ACHN (cell line): Measurements from ENCODE around the gene OR52N2.

Experiments
- DNase-seq: peaks from one replicate; pipeline ENCODE4 v3.0.0-alpha.2; 2015
- in situ Hi-C: cut with HindIII; loops from 2 replicates; pipeline ENCODE4 v1.10.0; 2017; ENCODE audit warnings: low sequenced_read_pairs, low pct_ligation_motif_present, low pct_unique_long_range_greater_than_20kb

OR52N2 gene

DNA sequence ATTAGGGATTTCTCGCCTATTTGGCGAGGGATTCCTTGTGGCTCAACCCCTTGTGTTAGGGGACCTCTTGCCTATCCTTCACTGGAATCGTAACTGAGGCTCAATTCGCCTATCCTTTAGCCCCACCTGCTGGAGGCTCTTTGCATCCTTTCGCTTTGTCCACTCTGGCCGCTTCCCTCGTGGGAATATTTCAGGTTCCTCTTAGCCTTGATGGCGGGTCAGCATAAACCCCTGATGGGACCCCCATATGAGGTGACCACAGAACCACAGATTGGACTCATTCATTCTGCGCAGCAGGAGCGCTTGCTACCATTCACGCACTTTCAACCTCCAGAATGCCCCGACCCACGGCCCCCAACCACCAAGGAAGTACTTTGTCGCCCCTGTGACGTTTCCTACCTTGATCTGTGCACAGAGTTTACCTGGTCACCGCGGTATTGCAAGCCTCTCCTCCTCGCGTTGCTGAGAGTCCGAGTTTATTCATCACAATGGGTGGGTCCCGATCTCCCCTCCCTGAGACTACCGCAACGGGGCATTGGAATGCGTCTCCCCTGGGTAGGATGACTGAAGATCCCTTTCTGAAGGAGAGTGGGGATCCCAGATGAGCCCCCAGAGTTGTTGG is at the start of gene OR52N2:
Gene OR52N2, plus strand, starts transcription at position 425 of the 622 bp plus-strand sequence. CDS start 11,412 bp downstream, outside the sequence.
- in situ Hi-C loops = no loop called here
- DNase-seq = peak; percentile 71

DNA sequence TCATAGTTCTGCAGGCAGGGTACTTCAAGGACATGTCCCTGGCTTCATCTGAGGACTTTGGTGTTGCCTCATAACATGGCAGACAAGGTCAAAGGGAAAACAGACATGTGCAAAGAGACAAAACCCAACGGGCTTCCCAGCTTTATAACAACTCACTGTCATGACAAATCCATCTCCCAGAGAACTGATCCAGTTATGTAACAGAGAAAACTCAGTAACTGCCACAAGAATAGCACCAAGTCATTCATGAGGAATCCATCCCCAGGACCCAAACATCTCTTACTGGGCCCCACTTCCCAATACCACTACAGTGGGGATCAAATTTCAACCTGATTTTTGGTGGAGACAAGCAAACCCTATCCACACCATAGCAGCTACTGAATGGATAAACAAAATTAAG is 41.7 kb upstream of the OR52N2 start:
- no peak for DNase-seq
- in situ Hi-C loops = no loop called here

DNA sequence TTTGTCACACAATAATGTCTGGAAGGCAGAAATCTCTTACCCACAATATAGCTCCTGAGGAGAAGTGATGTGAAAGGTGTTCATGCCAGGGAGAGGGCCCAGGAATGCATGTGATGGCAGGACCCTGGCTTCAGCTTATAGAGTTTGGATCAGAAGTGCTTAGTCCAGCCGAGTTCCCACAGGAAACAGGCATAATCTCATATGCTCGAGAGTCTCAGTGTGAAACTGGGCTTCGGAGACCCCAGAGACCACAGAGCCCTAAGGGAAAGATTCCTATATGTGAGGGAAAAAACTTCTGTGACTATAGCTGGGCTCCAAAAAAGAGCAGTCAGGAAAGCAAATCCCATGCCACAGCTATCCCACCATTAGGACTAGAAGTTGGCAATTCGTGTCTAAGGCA is 25.5 kb upstream of the OR52N2 start, which contains the start of gene OR52N5:
Gene OR52N5, minus strand, starts transcription at position 101 of the 400 bp plus-strand sequence. CDS start 4,721 bp downstream, outside the sequence.
- in situ Hi-C loops = no loop called here
- no peak for DNase-seq

DNA sequence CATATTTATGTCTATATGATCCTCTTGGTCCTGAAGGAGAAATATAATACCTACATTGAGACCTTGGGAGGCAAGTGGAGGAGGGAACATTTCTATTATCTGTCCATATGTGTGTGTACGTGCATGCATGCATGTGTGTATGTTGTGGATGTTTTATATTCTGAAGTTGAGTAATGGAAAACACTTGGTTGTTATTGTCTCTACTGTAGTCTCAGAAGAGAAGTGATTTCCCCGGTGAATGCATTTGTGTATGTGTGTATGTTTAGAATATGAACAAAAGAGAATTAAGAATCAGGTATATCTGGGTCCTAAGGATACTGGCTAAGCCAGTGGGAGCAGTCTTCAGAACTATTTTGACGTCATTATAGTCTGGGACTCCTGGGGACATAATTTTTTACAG is 17.6 kb upstream of the OR52N2 start, which contains the start of gene OR52N1:
Gene OR52N1, minus strand, starts transcription at position 101 of the 400 bp plus-strand sequence. CDS start 2,449 bp downstream, outside the sequence.
- in situ Hi-C loops = no loop called here
- DNase-seq = no peak

DNA sequence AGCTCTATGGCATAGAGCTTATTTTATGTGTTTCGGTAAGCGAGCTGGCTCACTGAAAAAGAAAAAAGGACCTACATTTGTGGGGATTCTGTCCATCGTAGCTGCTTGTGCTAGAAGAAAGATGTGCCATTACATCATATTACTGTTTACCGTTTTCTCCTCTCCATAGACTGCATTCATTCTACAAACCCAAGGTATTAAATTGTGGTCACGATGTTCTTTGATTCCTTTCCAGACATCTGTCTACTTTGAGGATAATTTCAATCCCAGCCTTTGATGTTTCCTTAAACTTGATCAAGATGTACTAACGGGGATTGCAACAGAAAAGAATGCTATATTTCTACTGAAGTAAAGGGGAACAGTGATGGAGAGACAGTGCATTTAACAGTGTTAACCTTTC is 12.2 kb upstream of the OR52N2 start:
- in situ Hi-C loops = no loop called here
- no peak for DNase-seq

DNA sequence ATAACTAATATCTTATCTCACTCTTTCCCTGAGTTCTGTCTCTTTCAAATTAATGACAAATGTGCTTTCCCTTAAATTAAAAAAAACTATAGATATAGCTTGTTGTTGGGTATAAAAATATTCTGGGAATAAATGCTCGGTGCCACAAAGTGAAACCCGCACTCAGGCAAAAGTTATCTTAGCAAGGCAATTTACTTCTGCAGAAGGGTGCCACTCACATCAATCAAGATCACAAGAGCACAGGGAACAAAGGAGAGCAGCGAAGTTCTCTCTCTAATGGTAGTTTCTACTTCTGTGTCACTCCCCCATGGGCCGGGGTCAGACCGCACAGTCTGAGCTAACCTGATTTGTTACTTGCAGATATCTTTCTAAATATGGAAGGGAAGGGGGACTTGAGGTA is 4.7 kb upstream of the OR52N2 start:
- in situ Hi-C loops = no loop called here
- DNase-seq = no peak

DNA sequence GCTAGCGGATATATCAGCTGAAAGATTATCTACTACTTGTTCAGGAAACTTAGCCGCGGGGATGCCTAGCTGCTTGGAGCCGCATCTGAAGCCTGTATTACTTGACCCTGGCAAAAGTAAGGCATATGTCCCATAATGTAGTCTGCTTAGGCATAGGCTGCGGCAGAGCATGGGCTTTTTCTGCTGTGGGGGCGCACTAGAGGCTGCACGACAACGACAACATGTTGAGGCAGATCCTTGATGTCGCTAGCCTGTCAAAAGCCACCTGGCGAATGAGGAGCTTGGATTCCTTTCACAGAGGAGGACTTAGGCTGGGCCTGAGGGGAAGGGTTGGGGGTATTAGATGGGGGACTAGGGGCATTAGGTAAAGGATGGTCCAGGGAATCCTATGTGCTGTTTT is 1.1 kb upstream of the OR52N2 start:
- in situ Hi-C loops = no loop called here

DNA sequence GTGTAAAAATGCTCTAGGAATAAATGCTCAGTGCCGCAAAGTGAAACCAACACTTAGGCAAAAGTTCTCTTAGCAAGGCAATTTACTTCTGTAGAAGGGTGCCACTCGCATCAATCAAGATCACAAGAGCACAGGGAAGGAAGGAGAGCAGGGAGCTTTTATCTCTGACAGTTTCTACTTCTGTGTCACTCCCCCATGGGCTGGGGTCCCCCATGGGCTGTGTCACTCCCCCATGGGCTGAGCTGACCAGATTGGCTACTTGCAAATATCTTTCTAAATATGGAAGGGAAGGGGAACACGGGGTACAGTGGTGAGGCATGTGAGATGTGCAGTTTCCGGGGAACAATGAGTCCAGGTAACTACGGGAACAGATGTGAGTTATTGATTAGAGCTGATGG is 397 bp downstream of the OR52N2 start:
- DNase-seq = peak; percentile 8
- in situ Hi-C loops = no loop called here

More for the DNA sequence above, 1.1 kb upstream of the OR52N2 start:
- DNase-seq = no peak

DNA sequence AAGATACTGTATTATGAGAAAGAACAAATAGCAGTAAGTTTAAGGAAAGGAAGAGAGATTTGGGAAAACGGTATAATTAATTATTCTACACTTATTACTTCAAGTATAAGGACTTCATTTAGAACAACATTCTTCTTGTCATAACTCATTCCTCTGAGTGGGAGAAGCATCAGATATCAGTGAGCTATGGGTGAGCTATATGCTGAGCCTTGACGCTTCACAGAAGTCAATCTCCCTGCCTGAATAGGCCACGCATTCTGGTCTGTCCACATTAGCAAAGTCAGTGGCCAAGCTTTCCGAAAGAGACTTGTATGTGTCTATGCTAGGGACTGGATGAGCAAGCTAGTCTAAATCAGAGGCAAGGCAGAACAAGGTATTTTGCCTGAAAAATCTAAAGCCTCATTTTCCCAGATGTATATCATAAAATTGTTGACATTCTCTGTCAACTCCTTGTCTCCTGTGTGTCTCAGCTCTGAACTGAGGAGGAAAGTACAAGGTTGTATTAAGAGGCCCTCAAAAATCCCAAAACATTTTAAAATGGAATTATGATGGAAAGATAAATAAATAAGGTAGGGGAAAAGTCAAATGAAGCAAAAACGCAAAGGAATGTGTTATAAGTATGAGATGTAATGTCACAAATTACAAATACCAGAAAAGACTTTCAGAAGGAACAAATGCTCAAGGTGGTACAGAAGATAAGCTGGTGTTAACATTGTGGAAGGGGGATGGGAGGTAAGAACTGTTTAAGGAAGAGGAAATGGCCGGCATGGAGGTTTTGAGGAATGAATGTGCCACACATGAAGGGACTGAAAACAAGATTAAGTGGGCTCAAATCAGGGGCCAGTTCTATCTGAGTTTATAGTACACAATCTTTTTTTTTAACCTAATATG is 1.4 kb downstream of the OR52N2 start:
- DNase-seq = no peak
- in situ Hi-C loops = no loop called here

DNA sequence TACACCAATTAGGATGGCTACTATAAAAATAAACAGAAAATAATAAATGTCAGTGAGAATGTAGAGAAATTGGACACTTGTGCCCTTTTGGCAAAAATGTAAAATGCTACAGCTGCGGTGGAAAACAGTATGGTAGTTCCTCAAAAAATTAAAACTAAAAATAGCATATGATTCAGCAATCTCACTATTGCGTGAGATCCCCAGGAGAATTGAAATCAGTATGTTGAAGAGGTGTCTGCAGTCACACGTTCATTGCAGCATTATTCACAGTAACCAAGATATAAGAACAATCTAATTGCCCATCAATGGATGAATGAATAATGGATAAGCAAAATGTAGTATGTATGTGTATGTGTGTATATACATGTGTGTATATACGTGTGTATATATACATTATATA is 6.8 kb downstream of the OR52N2 start:
- DNase-seq = no peak
- in situ Hi-C loops = no loop called here

DNA sequence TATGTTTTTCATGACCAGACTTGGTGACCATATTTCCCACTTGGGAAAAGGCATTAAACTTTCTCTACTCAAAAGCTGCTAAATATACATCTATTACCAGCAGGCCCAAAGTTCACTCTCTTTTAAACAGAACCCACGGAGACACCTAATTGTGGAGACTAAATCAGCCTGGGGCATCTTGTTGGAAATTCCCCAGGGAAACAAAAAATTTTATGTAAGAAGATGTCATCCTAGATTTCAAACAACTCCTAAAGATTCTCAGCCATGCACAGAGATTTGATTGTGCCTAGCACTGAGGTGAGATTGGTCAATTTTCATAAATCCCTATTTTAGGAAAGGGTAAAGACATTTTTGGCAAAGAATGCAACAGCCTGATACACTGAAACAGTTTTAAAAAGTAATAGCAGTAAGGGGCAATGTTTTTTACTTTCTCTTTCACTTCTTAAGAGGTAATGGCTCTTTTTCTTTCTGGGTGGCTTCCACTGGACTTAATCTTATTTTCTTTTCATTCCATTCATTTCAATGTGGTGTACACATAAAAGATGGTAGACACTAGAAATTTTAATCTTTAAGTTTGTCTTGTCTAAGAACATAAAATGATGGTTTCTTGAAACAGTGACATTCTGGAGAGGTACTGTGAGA is 9.6 kb downstream of the OR52N2 start:
- in situ Hi-C loops = no loop called here
- peak; percentile 20 for DNase-seq

DNA sequence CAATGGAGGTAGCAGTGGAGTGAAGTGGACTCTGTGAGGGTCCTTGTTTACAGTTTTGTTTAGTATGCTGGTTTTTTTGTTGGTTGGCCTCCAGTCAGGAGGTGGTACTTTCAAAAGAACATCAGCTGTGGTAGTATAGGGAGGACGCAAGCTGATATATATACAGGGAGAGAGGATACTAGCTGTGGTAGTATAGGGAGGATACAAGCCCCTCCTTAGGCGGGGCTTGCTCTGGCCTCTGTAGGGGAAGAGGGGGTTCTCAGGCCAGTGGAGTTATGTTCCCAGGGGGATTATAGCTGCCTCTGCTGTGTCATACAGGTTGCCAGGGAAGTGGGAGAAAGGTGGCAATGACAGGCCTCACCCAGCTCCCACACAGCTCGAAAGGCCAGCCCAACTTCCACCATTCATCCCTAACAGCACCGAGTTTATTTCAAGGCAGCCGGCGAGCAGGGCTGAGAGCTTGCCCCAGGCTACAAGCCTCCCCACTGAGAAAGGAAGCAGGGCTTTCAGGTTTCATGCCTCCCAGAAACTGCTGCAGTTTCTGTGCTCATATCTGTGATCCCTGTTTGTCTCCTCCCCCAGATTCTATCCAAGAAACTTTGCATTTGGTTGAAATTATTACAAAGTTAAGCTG is 22.6 kb downstream of the OR52N2 start:
- in situ Hi-C loops = no loop called here
- no peak for DNase-seq

DNA sequence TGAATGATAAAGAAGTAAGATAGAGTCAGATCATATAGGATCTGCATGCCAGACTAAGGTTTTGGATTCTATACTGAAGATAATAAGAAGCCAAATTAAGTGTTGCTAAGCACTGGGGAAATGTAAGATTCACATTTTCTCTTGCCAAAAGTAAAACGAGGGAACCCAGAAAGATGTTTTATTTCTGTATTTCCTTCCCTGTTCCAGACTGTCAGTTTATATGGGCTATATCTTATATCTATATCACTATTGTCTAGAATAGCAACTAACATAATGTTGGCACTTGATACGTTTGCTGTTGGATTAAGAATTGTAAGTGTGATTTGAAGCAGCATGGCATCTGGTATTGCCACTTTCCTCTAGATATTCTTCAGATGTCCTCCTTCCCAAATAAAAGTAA is 24.7 kb downstream of the OR52N2 start:
- in situ Hi-C loops = no loop called here
- no peak for DNase-seq

DNA sequence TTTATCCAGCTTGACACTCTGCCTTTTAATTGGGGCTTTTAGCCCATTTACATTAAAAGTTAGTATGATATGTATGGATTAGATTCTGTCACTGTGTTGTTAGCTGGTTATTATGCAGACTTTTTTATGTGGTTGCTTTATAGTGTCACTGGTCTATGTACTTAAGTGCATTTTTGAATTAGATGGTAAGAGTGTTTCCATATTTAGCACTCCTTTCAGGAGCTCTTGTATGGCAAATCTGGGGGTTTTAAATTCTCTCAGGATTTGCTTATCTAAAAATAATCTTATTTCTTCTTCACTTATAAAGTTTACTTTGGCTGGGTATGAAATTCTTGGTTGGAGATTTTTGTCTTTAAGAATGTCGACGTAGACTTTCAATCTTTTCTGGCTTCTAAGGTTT is 29.0 kb downstream of the OR52N2 start:
- no peak for DNase-seq
- in situ Hi-C loops = no loop called here

DNA sequence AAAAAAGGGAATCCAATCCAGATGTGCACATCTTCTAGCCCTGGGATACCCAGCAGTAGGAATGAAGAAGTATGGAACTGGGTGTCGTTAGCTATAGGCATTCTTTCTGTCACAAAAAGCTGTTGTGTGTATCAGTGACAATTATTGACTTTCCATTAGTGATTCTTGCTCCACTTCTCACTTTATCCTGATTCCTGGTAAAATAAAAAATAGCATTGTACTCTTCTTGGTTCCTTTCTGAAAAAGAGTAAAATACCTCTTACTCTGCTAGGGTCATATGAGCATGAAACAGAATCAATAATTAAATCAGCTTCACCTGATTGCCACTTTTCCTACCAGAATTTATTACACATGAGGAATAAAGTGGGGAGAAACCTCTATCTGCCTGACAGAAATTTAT is 33.1 kb downstream of the OR52N2 start, which contains the start of gene OR52E6:
Gene OR52E6, minus strand, starts transcription at position 101 of the 400 bp plus-strand sequence. Its CDS starts 0 bp downstream, at position 101.
- DNase-seq = no peak
- in situ Hi-C loops = no loop called here

DNA sequence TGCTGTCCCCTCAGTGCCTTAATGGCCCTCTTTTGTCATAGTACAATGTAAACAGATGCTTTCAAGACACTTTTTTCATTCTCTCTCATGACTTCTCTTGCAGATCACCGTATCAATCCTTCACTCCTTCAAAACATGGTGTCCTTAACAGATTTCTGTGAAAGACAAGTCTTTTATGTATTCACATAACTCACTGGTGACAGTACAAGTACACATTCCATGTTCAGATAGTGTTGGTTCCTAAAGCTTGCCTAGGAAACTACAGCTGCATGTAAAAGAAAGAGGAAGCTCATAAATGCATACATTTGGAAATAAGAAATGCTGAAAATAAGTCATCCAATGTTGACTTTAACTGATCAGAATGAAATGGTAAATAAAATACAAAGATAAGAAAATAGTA is 38.0 kb downstream of the OR52N2 start:
- in situ Hi-C loops = no loop called here
- DNase-seq = no peak

DNA sequence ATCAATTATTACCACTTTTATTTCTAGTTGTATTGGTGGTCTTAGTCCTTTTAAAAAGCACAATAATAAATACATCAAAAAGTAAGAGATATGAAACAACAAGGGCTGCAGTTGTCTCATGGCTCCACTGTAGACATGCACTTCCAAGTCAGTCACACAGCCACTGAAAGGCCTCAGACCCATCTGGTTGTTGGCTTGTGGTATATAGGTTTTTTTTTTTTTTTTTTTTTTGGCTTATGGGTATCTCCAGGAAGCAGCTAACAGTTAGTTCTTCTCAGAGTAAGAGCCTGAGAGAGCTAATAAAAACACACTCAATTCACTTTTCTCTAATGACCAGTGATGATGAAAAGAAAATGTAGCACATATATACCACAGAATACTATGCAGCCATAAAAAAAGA is 39.0 kb downstream of the OR52N2 start:
- in situ Hi-C loops = no loop called here
- no peak for DNase-seq

DNA sequence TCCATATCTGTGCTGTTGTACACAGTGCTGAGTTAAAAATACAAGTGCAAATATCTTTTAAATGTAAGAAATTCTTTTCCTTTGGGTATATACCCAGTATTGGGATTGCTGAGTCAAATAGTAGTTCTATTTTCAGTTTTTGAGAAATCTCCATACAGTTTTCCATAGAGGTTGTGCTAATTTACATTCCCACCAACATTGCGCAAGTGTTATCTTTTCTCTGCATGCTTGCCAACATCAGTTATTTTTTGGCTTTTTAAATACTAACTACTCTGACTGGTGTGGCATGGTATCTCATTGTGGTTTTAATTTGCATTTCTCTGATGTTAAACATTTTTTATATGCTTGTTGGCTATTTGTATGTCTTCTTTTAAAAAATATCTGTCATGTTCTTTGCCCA is 42.3 kb downstream of the OR52N2 start:
- DNase-seq = no peak
- in situ Hi-C loops = no loop called here

DNA sequence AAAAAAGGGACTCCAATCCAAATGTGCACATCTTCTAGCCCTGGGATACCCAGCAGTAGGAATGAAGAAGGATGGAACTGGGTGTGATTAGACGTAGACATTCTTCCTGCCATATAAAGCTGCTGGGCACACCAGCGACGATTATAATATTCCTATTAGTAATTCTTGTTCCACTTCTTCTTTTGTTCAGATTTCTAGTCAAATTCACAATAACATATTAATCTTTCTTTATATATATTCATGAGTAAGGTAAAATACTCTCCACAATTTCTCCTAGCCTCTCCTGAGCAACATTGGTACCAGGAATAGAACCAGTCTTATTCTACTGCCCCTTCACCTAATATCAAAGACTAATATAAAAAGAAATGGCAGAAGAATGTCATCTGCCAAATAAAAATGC is 48.9 kb downstream of the OR52N2 start, which contains the start of gene OR52E8:
Gene OR52E8, minus strand, starts transcription at position 101 of the 400 bp plus-strand sequence. Its CDS starts 0 bp downstream, at position 101.
- DNase-seq = no peak
- in situ Hi-C loops = no loop called here
